NCI-H1930 (cell line): ENCODE measurements around the gene CLHC1.
"Not testable (repeated sequence)": the region's sequence is repeated elsewhere in the genome, so short reads cannot be mapped to it uniquely, and the experiment has no call there.

ENCODE experiments used
- DNase-seq, 2 experiments: peaks; one replicate each; lab custom pipeline; 2025; lab: John Stamatoyannopoulos, UW

The CLHC1 gene

GRCh38 chr2:55134316-55134706 is 97.8 kb downstream of the CLHC1 start:
- DNase-seq: no peak

DNA sequence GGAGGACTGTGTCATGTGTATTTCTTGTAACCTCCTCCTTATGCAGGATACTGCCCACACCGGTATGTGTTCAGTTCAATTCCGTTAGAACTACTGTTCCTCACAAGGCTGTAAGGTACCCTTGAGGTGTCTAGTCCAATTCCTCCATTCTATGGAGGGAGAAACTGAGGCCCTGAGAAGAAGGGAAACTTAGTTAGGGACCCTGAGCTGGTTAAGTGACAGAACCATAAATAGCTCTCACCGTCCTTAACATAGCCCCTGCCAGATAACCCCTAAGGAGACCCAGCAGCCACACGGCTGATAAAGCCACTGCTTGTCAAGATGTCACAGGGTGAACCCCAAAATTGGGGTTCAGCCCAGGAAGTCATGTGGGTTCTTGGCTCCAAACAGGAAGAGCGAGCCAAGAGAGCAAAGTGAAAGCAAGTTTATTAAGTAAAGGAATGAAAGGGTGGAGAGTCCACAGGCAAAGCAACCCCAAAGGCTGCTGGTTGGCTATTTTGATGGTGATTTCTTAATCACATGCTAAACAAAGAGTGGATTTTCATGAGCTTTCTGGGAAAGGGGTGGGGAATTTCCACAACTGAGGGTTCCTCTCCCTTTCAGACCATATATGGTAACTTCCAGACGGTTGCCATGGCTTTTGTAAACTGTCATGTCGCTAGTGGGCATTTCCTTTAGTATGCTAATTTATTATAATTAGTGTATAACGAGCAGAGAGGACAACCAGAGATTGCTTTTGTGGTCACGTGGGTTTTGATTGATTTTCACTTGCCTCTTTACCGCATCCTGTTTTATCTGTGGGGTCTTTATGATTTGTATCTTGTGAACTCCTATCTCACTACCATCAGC is 98.4 kb downstream of the CLHC1 start:
- DNase-seq: no peak

- DNase-seq: no peak
Measured at GRCh38 chr2:55130849-55131248, 101.2 kb downstream of the CLHC1 start.

DNA sequence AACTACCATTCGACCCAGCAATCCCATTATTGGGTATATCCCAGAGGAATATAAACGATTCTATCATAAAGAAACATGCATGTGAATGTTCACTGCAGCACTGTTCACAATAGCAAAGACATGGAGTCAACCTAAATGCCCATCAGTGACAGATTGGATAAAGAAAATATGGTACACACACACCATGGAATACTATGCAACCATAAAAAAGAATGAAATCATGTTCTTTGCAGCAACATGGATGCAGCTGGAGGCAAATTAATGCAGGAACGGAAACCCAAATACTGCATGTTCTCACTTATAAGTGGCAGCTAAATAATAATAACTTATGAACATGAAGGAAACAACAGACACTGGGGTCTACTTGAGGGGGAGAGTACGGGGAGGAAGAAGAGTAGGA is 105.5 kb downstream of the CLHC1 start:
- DNase-seq: not testable (repeated sequence)
